Measurements from ENCODE around the gene DGKH. TPM values are rescaled to one million over a fixed set of nuclear protein-coding genes. Genes with fewer than 3 reads are reported as not detected.

Gene DGKH
- polyA plus RNA-seq, 2 donors = 1.9 to 2.7 TPM

GRCh38 chr13:42255886-42256285 lies 207.4 kb downstream of the DGKH start:
- WGBS, 2 donors = 56 to 64% methylated on average over 5 of the region's 5 CpGs
- Histone ChIP-seq H3K36me3 (ENCODE audit: control insufficient read depth in 2 of 2, insufficient read depth in 2 of 2, low read length in 1 of 2) (no peaks in the 10 kb centered on the region), H3K4me3 (ENCODE audit: low read depth in 1 of 2, low read length in 2 of 2) (no peak overlapping the region), H3K9me3 (ENCODE audit: control insufficient read depth in 2 of 2, insufficient read depth in 1 of 2, low read depth in 1 of 2, low read length in 1 of 2) (no peaks in the 10 kb centered on the region), H3K27me3 (ENCODE audit: control insufficient read depth in 1 of 2, insufficient read depth in 2 of 2, low read length in 2 of 2) (no peaks in the 10 kb centered on the region), H3K27ac (ENCODE audit: low read depth in 2 of 2, low read length in 1 of 2) (no peak overlapping the region), H3K4me1 (ENCODE audit: control insufficient read depth in 2 of 2, insufficient read depth in 2 of 2, low read length in 1 of 2) (no peaks in the 10 kb centered on the region)

- 78 to 87% methylated on average over 5 of the region's 5 CpGs for WGBS, 2 donors
- no peaks in the 10 kb centered on the region for H3K4me1 ChIP-seq (ENCODE audit: control insufficient read depth in 2 of 2, insufficient read depth in 2 of 2, low read length in 1 of 2)
- no peak overlapping the region for H3K4me3 ChIP-seq (ENCODE audit: low read depth in 1 of 2, low read length in 2 of 2)
- no peaks in the 10 kb centered on the region for H3K9me3 ChIP-seq (ENCODE audit: control insufficient read depth in 2 of 2, insufficient read depth in 1 of 2, low read depth in 1 of 2, low read length in 1 of 2)
- no peaks in the 10 kb centered on the region for H3K36me3 ChIP-seq (ENCODE audit: control insufficient read depth in 2 of 2, insufficient read depth in 2 of 2, low read length in 1 of 2)
- H3K27me3 ChIP-seq (ENCODE audit: control insufficient read depth in 1 of 2, insufficient read depth in 2 of 2, low read length in 2 of 2) = no peaks in the 10 kb centered on the region
- no peak overlapping the region for H3K27ac ChIP-seq (ENCODE audit: low read depth in 2 of 2, low read length in 1 of 2)
These were observed 210.3 kb downstream of the DGKH start for GRCh38 chr13:42258747-42259146.

- Histone ChIP-seq H3K27me3 (ENCODE audit: control insufficient read depth in 1 of 2, insufficient read depth in 2 of 2, low read length in 2 of 2) (no peaks in the 10 kb centered on the region), H3K36me3 (ENCODE audit: control insufficient read depth in 2 of 2, insufficient read depth in 2 of 2, low read length in 1 of 2) (no peaks in the 10 kb centered on the region), H3K4me3 (ENCODE audit: low read depth in 1 of 2, low read length in 2 of 2) (no peak overlapping the region), H3K4me1 (ENCODE audit: control insufficient read depth in 2 of 2, insufficient read depth in 2 of 2, low read length in 1 of 2) (no peaks in the 10 kb centered on the region), H3K9me3 (ENCODE audit: control insufficient read depth in 2 of 2, insufficient read depth in 1 of 2, low read depth in 1 of 2, low read length in 1 of 2) (no peaks in the 10 kb centered on the region), H3K27ac (ENCODE audit: low read depth in 2 of 2, low read length in 1 of 2) (no peak overlapping the region)
- WGBS, 2 donors = 74 to 91% methylated on average over 4 of the region's 4 CpGs
These were observed 211.1 kb downstream of the DGKH start for GRCh38 chr13:42259515-42259914.

GRCh38 chr13:42260903-42261654 lies 212.6 kb downstream of the DGKH start:
- no peak overlapping the region for H3K27ac ChIP-seq (ENCODE audit: low read depth in 2 of 2, low read length in 1 of 2)
- H3K36me3 ChIP-seq (ENCODE audit: control insufficient read depth in 2 of 2, insufficient read depth in 2 of 2, low read length in 1 of 2) = no peaks in the 10 kb centered on the region
- no peaks in the 10 kb centered on the region for H3K27me3 ChIP-seq (ENCODE audit: control insufficient read depth in 1 of 2, insufficient read depth in 2 of 2, low read length in 2 of 2)
- H3K4me3 ChIP-seq (ENCODE audit: low read depth in 1 of 2, low read length in 2 of 2) = no peak overlapping the region
- no peaks in the 10 kb centered on the region for H3K9me3 ChIP-seq (ENCODE audit: control insufficient read depth in 2 of 2, insufficient read depth in 1 of 2, low read depth in 1 of 2, low read length in 1 of 2)
- 93% methylated on average over 8 of the region's 8 CpGs for WGBS, 2 donors
- H3K4me1 ChIP-seq (ENCODE audit: control insufficient read depth in 2 of 2, insufficient read depth in 2 of 2, low read length in 1 of 2) = no peaks in the 10 kb centered on the region

- Histone ChIP-seq H3K4me3 (ENCODE audit: low read depth in 1 of 2, low read length in 2 of 2) (no peak overlapping the region), H3K4me1 (ENCODE audit: control insufficient read depth in 2 of 2, insufficient read depth in 2 of 2, low read length in 1 of 2) (no peaks in the 10 kb centered on the region), H3K9me3 (ENCODE audit: control insufficient read depth in 2 of 2, insufficient read depth in 1 of 2, low read depth in 1 of 2, low read length in 1 of 2) (no peaks in the 10 kb centered on the region), H3K27ac (ENCODE audit: low read depth in 2 of 2, low read length in 1 of 2) (no peak overlapping the region), H3K36me3 (ENCODE audit: control insufficient read depth in 2 of 2, insufficient read depth in 2 of 2, low read length in 1 of 2) (no peaks in the 10 kb centered on the region), H3K27me3 (ENCODE audit: control insufficient read depth in 1 of 2, insufficient read depth in 2 of 2, low read length in 2 of 2) (no peaks in the 10 kb centered on the region)
- WGBS, 2 donors = 53 to 64% methylated on average over 3 of the region's 3 CpGs
These were observed 218.0 kb downstream of the DGKH start for GRCh38 chr13:42266473-42266872.

- Histone ChIP-seq H3K36me3 (ENCODE audit: control insufficient read depth in 2 of 2, insufficient read depth in 2 of 2, low read length in 1 of 2) (no peaks in the 10 kb centered on the region), H3K27me3 (ENCODE audit: control insufficient read depth in 1 of 2, insufficient read depth in 2 of 2, low read length in 2 of 2) (no peaks in the 10 kb centered on the region), H3K27ac (ENCODE audit: low read depth in 2 of 2, low read length in 1 of 2) (no peak overlapping the region), H3K4me3 (ENCODE audit: low read depth in 1 of 2, low read length in 2 of 2) (no peak overlapping the region), H3K9me3 (ENCODE audit: control insufficient read depth in 2 of 2, insufficient read depth in 1 of 2, low read depth in 1 of 2, low read length in 1 of 2) (no peaks in the 10 kb centered on the region), H3K4me1 (ENCODE audit: control insufficient read depth in 2 of 2, insufficient read depth in 2 of 2, low read length in 1 of 2) (no peaks in the 10 kb centered on the region)
- WGBS, 2 donors = 93 to 97% methylated on average over 6 of the region's 6 CpGs
These were observed 221.9 kb downstream of the DGKH start for GRCh38 chr13:42270160-42270856.

- H3K27ac ChIP-seq (ENCODE audit: low read depth in 2 of 2, low read length in 1 of 2) = no peak overlapping the region
- WGBS, 2 donors = 86 to 87% methylated on average over 6 of the region's 6 CpGs
- H3K36me3 ChIP-seq (ENCODE audit: control insufficient read depth in 2 of 2, insufficient read depth in 2 of 2, low read length in 1 of 2) = no peaks in the 10 kb centered on the region
- H3K4me1 ChIP-seq (ENCODE audit: control insufficient read depth in 2 of 2, insufficient read depth in 2 of 2, low read length in 1 of 2) = no peaks in the 10 kb centered on the region
- H3K9me3 ChIP-seq (ENCODE audit: control insufficient read depth in 2 of 2, insufficient read depth in 1 of 2, low read depth in 1 of 2, low read length in 1 of 2) = no peaks in the 10 kb centered on the region
- no peaks in the 10 kb centered on the region for H3K27me3 ChIP-seq (ENCODE audit: control insufficient read depth in 1 of 2, insufficient read depth in 2 of 2, low read length in 2 of 2)
- H3K4me3 ChIP-seq (ENCODE audit: low read depth in 1 of 2, low read length in 2 of 2) = peak overlapping the region in 1 of 2 donors; percentile 71
These were observed 222.4 kb downstream of the DGKH start for GRCh38 chr13:42270857-42271215.

GRCh38 chr13:42271337-42272114 lies 223.1 kb downstream of the DGKH start:
- Histone ChIP-seq H3K27me3 (ENCODE audit: control insufficient read depth in 1 of 2, insufficient read depth in 2 of 2, low read length in 2 of 2) (no peaks in the 10 kb centered on the region), H3K4me3 (ENCODE audit: low read depth in 1 of 2, low read length in 2 of 2) (peak overlapping the region; percentile 71 to 93), H3K9me3 (ENCODE audit: control insufficient read depth in 2 of 2, insufficient read depth in 1 of 2, low read depth in 1 of 2, low read length in 1 of 2) (no peaks in the 10 kb centered on the region), H3K4me1 (ENCODE audit: control insufficient read depth in 2 of 2, insufficient read depth in 2 of 2, low read length in 1 of 2) (no peaks in the 10 kb centered on the region), H3K36me3 (ENCODE audit: control insufficient read depth in 2 of 2, insufficient read depth in 2 of 2, low read length in 1 of 2) (no peaks in the 10 kb centered on the region), H3K27ac (ENCODE audit: low read depth in 2 of 2, low read length in 1 of 2) (peak overlapping the region; percentile 86 to 87)
- 3% methylated on average over 45 to 57 of the region's 57 CpGs for WGBS, 2 donors

- peak within 1 kb of the TSS; percentile 86 to 87 for H3K27ac ChIP-seq (ENCODE audit: low read depth in 2 of 2, low read length in 1 of 2)
- H3K36me3 ChIP-seq (ENCODE audit: control insufficient read depth in 2 of 2, insufficient read depth in 2 of 2, low read length in 1 of 2) = no peaks in the 10 kb centered on the region
- no peaks in the 10 kb centered on the region for H3K27me3 ChIP-seq (ENCODE audit: control insufficient read depth in 1 of 2, insufficient read depth in 2 of 2, low read length in 2 of 2)
- H3K4me1 ChIP-seq (ENCODE audit: control insufficient read depth in 2 of 2, insufficient read depth in 2 of 2, low read length in 1 of 2) = no peaks in the 10 kb centered on the region
- WGBS, 2 donors = 0 to 1% methylated on average over 38 to 59 of the region's 59 CpGs
- H3K9me3 ChIP-seq (ENCODE audit: control insufficient read depth in 2 of 2, insufficient read depth in 1 of 2, low read depth in 1 of 2, low read length in 1 of 2) = no peaks in the 10 kb centered on the region
- H3K4me3 ChIP-seq (ENCODE audit: low read depth in 1 of 2, low read length in 2 of 2) = peak within 1 kb of the TSS; percentile 71 to 93
These were observed 223.8 kb downstream of the DGKH start, which contains the start of gene AKAP11 for GRCh38 chr13:42272115-42272803. TSS of gene AKAP11 (plus strand) at chr13:42272152. CDS start at chr13:42286349, 14,197 bp downstream.
